Bronchial epithelial cell (primary cell): ENCODE results near the gene MINDY2. TPM values are rescaled to one million over a fixed set of nuclear protein-coding genes. Genes with fewer than 3 reads are reported as not detected.
A peak's percentile ranks its signal among the peaks of the same experiment; 100 is the strongest.
"Not testable (repeated sequence)": the region's sequence is repeated elsewhere in the genome, so short reads cannot be mapped to it uniquely, and the experiment has no call there.

Source experiments
- DNase-seq: peaks from one replicate; pipeline ENCODE4 v3.0.0-alpha.2; 2010; ENCODE audit warnings: low read depth
- FAIRE-seq: peaks from 2 replicates; lab custom pipeline; 2011; peaks lifted over from hg19 to GRCh38; lab: Jason Lieb, UNC
- H3K27me3 ChIP-seq: 2 replicates; pipeline ENCODE4 v1.5.1; 2011; ENCODE audit warnings: low read length; ENCODE audit not compliant: control insufficient read depth, insufficient read depth
- H3K36me3 ChIP-seq: 2 replicates; pipeline ENCODE4 v1.5.1; 2011; ENCODE audit warnings: low read length; ENCODE audit not compliant: control insufficient read depth, insufficient read depth
- H3K4me3 ChIP-seq: 2 replicates; pipeline ENCODE4 v1.5.1; 2011; ENCODE audit warnings: mild to moderate bottlenecking, low read depth, low read length, control low read depth
- CTCF ChIP-seq: IDR thresholded peaks from 2 replicates; pipeline ENCODE4 v1.5.1; 2011; ENCODE audit warnings: mild to moderate bottlenecking, moderate library complexity, low read length, control low read depth, inconsistent platforms; ENCODE audit not compliant: insufficient read depth, severe bottlenecking
- total RNA-seq: library from RNA; depleted of rRNA; stranded (reverse); fragments of >200 nt; gene quantifications from 2 replicates; pipeline ENCODE4 v1.2.1, GENCODE V29; 2014

Gene MINDY2
- total RNA-seq, 1 donor from 2014 or later, result 25.0 TPM

GRCh38 chr15:58840048-58840447, 68.9 kb downstream of the MINDY2 start:
- H3K4me3 ChIP-seq, result no peak overlapping the region
- FAIRE-seq, result no peak
- no peak for DNase-seq
- peaks cover 1% of the 10 kb centered on the region for H3K36me3 ChIP-seq
- no peaks in the 10 kb centered on the region for H3K27me3 ChIP-seq
- no peak for TF ChIP-seq CTCF

GRCh38 chr15:58842713-58843396, 71.8 kb downstream of the MINDY2 start:
- no peak for TF ChIP-seq CTCF
- no peak overlapping the region for H3K4me3 ChIP-seq
- no peaks in the 10 kb centered on the region for H3K27me3 ChIP-seq
- H3K36me3 ChIP-seq, result peaks cover 3% of the 10 kb centered on the region
- DNase-seq (no peak), FAIRE-seq (no peak)

- not testable (repeated sequence) for FAIRE-seq, H3K27me3 ChIP-seq, DNase-seq, H3K4me3 ChIP-seq, H3K36me3 ChIP-seq
These were observed 80.1 kb downstream of the MINDY2 start for GRCh38 chr15:58851205-58851604.

GRCh38 chr15:58852347-58852746, 81.2 kb downstream of the MINDY2 start:
- DNase-seq (no peak), FAIRE-seq (no peak)
- no peaks in the 10 kb centered on the region for H3K27me3 ChIP-seq
- no peak overlapping the region for H3K4me3 ChIP-seq
- H3K36me3 ChIP-seq, result no peaks in the 10 kb centered on the region
- TF ChIP-seq CTCF, result peak; percentile 2

- DNase-seq, result no peak
- Histone ChIP-seq H3K27me3 (no peaks in the 10 kb centered on the region), H3K4me3 (no peak overlapping the region), H3K36me3 (no peaks in the 10 kb centered on the region)
- no peak for FAIRE-seq
- TF ChIP-seq CTCF, result no peak
These were observed 83.5 kb downstream of the MINDY2 start for GRCh38 chr15:58854593-58854992.

GRCh38 chr15:58856086-58856485, 85.0 kb downstream of the MINDY2 start:
- Histone ChIP-seq H3K4me3 (no peak overlapping the region), H3K36me3 (no peaks in the 10 kb centered on the region), H3K27me3 (no peaks in the 10 kb centered on the region)
- TF ChIP-seq CTCF, result no peak
- FAIRE-seq (no peak), DNase-seq (no peak)

- not testable (repeated sequence) for H3K36me3 ChIP-seq
These were observed 85.5 kb downstream of the MINDY2 start for GRCh38 chr15:58856621-58857020.

More at GRCh38 chr15:58856621-58857020, 85.5 kb downstream of the MINDY2 start:
- not testable (repeated sequence) for FAIRE-seq, DNase-seq, H3K4me3 ChIP-seq, H3K27me3 ChIP-seq
